Body of pancreas (tissue), 4 donors: ENCODE results near the gene ARCN1. TPM values are rescaled to one million over a fixed set of nuclear protein-coding genes. Genes with fewer than 3 reads are reported as not detected.

Experiments used
- ATAC-seq: fragments of 150-250 bp; one replicate; pipeline ENCODE4 v1.9.1; 2016
- DNase-seq, 4 donors: peaks; one replicate each; pipeline ENCODE4 v3.0.0-alpha.2; 2019
- H3K27ac ChIP-seq, 4 donors: fragments of 200-600 bp; sonication (generic); 1 replicate in 3 of 4; 2 replicates in 1 of 4; pipeline versions ENCODE4 v1.5.1 to v1.6.1; 2016 to 2019; ENCODE audit warnings: mild to moderate bottlenecking in 1 of 4, mixed read lengths in 1 of 4, moderate library complexity in 1 of 4
- H3K27me3 ChIP-seq, 2 donors: fragments of 200-600 bp; sonication (generic); one replicate each; pipeline ENCODE4 v1.6.0; 2016; ENCODE audit warnings: mild to moderate bottlenecking in 1 of 2
- H3K36me3 ChIP-seq, 2 donors: fragments of 200-600 bp; sonication (generic); replicated peaks in 1 of 2; 2 replicates each; pipeline ENCODE4 v1.5.1; 2016; ENCODE audit warnings: low read depth in 2 of 2; ENCODE audit not compliant: insufficient read depth in 1 of 2
- H3K4me1 ChIP-seq: fragments of 200-600 bp; sonication (generic); one replicate; pipeline ENCODE4 v1.6.0; 2016
- H3K4me3 ChIP-seq, 2 donors: fragments of 200-600 bp; sonication (generic); 1 replicate in 1 of 2; 2 replicates in 1 of 2; pipeline ENCODE4 v1.5.1; 2016 to 2019
- H3K9me3 ChIP-seq, 3 donors: fragments of 200-600 bp; sonication (generic); 1 replicate in 2 of 3; 2 replicates in 1 of 3; pipeline ENCODE4 v1.5.1; 2016
- CTCF ChIP-seq, 7 experiments: fragments of 450-650 bp in 4 of 7; fragments of 200-600 bp in 3 of 7; sonication (generic) in 3 of 7; IDR thresholded peaks; one replicate each; pipeline ENCODE4 v1.5.1; 2016 to 2019; ENCODE audit warnings: antibody characterized with exemption in 7 of 7
- POLR2A ChIP-seq, 3 donors: fragments of 450-650 bp; IDR thresholded peaks; one replicate each; pipeline ENCODE4 v1.6.1; 2016; ENCODE audit warnings: antibody characterized with exemption in 3 of 3, mild to moderate bottlenecking in 2 of 3
- WGBS, 2 donors: methylation state at CpG; one replicate each; pipeline ENCODE4 v1.1.5; 2017; 5-methylcytosine and 5-hydroxymethylcytosine counted together
- intact Hi-C: fragments of 100-400 bp; cut with DNase I; formaldehyde crosslinking; loops from one replicate; pipeline ENCODE4 v1.15.1; 2023
- total RNA-seq, 2 donors: library from RNA; depleted of rRNA; stranded (reverse); fragments of >200 nt; gene quantifications; one replicate each; pipeline ENCODE4 v1.1.0, GENCODE V29; 2016

Gene ARCN1
- total RNA-seq, 2 donors from 2014 or later, result 49.8 to 64.3 TPM

GRCh38 chr11:118544010-118544646 is 28.1 kb upstream of the ARCN1 start:
- no peak overlapping the region for H3K4me3 ChIP-seq
- H3K27ac ChIP-seq, result no peak overlapping the region
- intact Hi-C loops, result no loop called here
- H3K36me3 ChIP-seq, result no peaks in the 10 kb centered on the region
- H3K27me3 ChIP-seq, result no peaks in the 10 kb centered on the region
- 85 to 91% methylated on average over 6 to 8 of the region's 8 CpGs for WGBS, 2 donors
- ATAC-seq, result no peak
- no peaks in the 10 kb centered on the region for H3K4me1 ChIP-seq
- H3K9me3 ChIP-seq, result no peaks in the 10 kb centered on the region
- TF ChIP-seq CTCF (IDR thresholded peaks at IDR 0.05) (no peak), POLR2A (IDR thresholded peaks at IDR 0.05) (no peak)
- DNase-seq, result no peak

DNA sequence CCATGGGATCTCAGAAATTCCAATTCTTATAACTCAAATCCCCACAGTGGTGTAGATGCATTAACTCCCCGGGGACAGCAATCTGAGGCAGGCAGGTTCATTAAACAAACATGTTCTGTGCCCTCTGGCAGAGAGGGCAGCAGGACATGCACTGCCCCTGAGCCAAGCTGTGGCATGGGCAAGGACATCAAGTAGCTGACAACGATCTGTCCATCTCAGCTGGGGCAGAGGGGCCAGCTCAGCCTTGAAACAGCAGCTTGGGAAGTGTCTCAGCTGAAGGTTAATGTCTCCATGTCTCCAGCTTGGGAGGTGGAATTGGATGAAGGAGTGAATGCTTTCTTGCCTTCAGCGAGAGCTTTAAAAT is 27.6 kb upstream of the ARCN1 start:
- H3K27me3 ChIP-seq, result no peaks in the 10 kb centered on the region
- no peak overlapping the region for H3K4me3 ChIP-seq
- TF ChIP-seq POLR2A (IDR thresholded peaks at IDR 0.05) (no peak), CTCF (IDR thresholded peaks at IDR 0.05) (no peak)
- no peak overlapping the region for H3K27ac ChIP-seq
- DNase-seq (no peak), ATAC-seq (no peak)
- WGBS, 2 donors, result 68 to 69% methylated on average over 3 of the region's 3 CpGs
- intact Hi-C loops, result no loop called here
- no peaks in the 10 kb centered on the region for H3K9me3 ChIP-seq
- H3K4me1 ChIP-seq, result no peaks in the 10 kb centered on the region
- no peaks in the 10 kb centered on the region for H3K36me3 ChIP-seq

DNA sequence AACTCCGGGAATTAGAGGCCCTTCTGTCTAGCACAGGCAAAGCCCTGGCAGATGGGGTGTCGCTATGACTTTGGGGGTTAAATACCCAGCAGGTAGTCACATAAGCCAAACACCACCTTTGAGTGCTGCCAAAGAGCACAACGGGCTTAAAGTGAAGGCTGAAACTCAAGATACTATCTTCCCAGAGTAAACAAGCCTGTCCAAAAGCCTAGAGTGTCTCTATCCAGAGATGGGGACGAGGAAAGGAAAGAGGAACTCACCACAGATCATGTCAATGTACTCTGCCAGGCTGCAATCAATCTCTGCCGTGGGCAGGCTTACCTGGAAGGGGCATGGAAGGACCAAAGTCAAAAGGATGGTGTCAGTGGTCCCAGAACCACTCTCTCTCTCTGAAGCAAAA is 26.7 kb upstream of the ARCN1 start:
- H3K4me3 ChIP-seq, result no peak overlapping the region
- DNase-seq (no peak), ATAC-seq (no peak)
- WGBS, 2 donors, result 82 to 86% methylated on average over 5 of the region's 5 CpGs
- intact Hi-C loops, result no loop called here
- H3K9me3 ChIP-seq, result no peaks in the 10 kb centered on the region
- H3K4me1 ChIP-seq, result no peaks in the 10 kb centered on the region
- TF ChIP-seq CTCF (IDR thresholded peaks at IDR 0.05) (no peak), POLR2A (IDR thresholded peaks at IDR 0.05) (no peak)
- H3K36me3 ChIP-seq, result no peaks in the 10 kb centered on the region
- no peak overlapping the region for H3K27ac ChIP-seq
- no peaks in the 10 kb centered on the region for H3K27me3 ChIP-seq

DNA sequence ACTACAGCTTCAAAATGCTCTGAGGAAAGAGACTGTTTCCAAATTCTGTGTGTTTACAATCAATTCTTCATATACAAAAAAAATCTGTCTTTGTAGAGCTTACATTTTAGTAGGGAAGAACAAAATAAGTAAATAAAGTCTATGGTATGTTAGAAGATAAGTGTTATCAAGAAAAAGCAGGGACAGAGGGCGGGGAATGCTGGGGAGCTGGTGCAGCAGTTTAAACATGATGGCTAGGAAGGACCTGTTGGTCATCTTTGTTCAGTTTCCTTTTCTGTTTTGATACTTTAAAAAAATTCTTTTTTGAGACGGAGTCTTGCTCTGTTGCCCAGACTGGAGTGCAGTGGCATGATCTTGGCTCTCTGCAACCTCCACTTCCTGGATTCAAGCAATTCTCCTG is 25.1 kb upstream of the ARCN1 start:
- ATAC-seq (no peak), DNase-seq (no peak)
- no peaks in the 10 kb centered on the region for H3K27me3 ChIP-seq
- TF ChIP-seq CTCF (IDR thresholded peaks at IDR 0.05) (no peak), POLR2A (IDR thresholded peaks at IDR 0.05) (no peak)
- no peak overlapping the region for H3K27ac ChIP-seq
- H3K9me3 ChIP-seq, result no peaks in the 10 kb centered on the region
- WGBS, 2 donors, result 71 to 81% methylated on average over 2 of the region's 2 CpGs
- H3K4me1 ChIP-seq, result no peaks in the 10 kb centered on the region
- peaks cover 0 to 2% of the 10 kb centered on the region in 2 donors for H3K36me3 ChIP-seq
- intact Hi-C loops, result no loop called here
- no peak overlapping the region for H3K4me3 ChIP-seq

DNA sequence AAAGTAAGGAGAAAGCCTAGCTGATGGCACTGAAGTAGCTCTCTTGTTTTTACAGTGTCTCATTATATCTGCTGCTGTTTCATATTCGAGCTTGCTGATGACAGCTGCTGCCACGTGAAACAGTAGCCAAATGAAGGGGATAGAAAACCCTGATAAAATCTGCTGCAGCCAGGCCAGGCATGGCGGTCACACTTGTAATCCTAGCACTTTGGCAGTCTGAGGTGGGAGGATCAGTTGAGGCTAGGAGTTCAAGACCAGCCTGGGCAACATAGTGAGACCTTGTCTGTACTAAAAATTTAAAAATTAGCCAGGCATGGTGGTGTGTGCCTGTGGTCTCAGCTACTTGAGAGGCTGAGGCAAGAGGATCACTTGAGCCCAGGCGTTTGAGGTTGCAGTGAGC is 19.9 kb upstream of the ARCN1 start:
- Histone ChIP-seq H3K4me3 (no peak overlapping the region), H3K27me3 (no peaks in the 10 kb centered on the region), H3K4me1 (no peaks in the 10 kb centered on the region), H3K27ac (no peak overlapping the region), H3K9me3 (no peaks in the 10 kb centered on the region), H3K36me3 (peaks cover 0 to 16% of the 10 kb centered on the region in 2 donors)
- ATAC-seq, result no peak
- WGBS, 2 donors, result 84 to 90% methylated on average over 4 of the region's 4 CpGs
- TF ChIP-seq CTCF (IDR thresholded peaks at IDR 0.05) (no peak), POLR2A (IDR thresholded peaks at IDR 0.05) (no peak)
- intact Hi-C loops, result no loop called here
- DNase-seq, result no peak
